ENCODE results near the gene TAF13. TPM values are rescaled to one million over a fixed set of nuclear protein-coding genes. Genes with fewer than 3 reads are reported as not detected.

Gene TAF13
- total and polyA plus RNA-seq, 2 of the 4 experiments (the other 2 are of a cell fraction), result 13.1 to 42.5 TPM

DNA sequence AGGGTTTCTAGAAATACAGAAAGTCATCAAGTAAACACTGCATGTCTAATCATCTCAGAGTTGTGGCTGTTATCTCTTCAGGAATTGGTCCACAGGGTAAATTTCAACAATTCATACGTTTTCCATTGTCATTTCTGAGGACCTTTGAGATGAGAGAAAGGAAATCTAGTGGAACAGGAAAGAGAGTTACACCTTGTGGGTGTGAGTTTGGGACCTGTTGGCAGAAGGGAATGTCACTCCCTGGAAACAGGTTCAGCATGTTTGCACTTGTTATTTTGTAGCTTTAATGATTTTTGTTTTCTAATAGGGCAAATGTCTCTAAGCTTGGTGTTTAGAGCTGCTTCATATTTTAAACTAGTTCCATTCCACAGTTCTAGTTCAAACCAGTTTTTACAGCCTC is 20.3 kb upstream of the TAF13 start:
- no peak overlapping the region for H4K5ac ChIP-seq (ENCODE audit: low read depth, low read length)
- no peak overlapping the region for H3K27ac ChIP-seq (ENCODE audit: insufficient read depth, low read length)
- H3K56ac ChIP-seq (ENCODE audit: extremely low read depth, insufficient read depth, low read length), result no peak overlapping the region
- H2BK120ac ChIP-seq (ENCODE audit: low read depth, low read length), result no peak overlapping the region
- no peaks in the 10 kb centered on the region for H3K27me3 ChIP-seq (ENCODE audit: control insufficient read depth, insufficient read depth, low read length)
- no peak overlapping the region for H3K4me3 ChIP-seq (ENCODE audit: insufficient read depth, low read depth, low read length)
- H3K9me3 ChIP-seq (ENCODE audit: control insufficient read depth, insufficient read depth, low read length), result no peaks in the 10 kb centered on the region
- BruUV-seq (replicated peaks), result no TSS peak
- H2BK5ac ChIP-seq (ENCODE audit: low read depth, low read length, poor library complexity, severe bottlenecking), result peak overlapping the region; percentile 48
- H3K4ac ChIP-seq (ENCODE audit: low read depth, low read length), result no peak overlapping the region
- no peak overlapping the region; a peak in 1 of 4 replicates for H4K8ac ChIP-seq (ENCODE audit: low read depth in 2 of 2, low read length in 2 of 2)
- dilution Hi-C loops (cut with HindIII; ENCODE audit: low sequenced_read_pairs, unreplicated experiment) (no loop called here), in situ Hi-C loops (cut with MboI; ENCODE audit: low sequenced_read_pairs) (no loop called here), intact Hi-C loops (cut with micrococcal nuclease) (no loop called here)
- H3K79me1 ChIP-seq (ENCODE audit: low read depth in 1 of 2, low read length in 2 of 2), result peaks cover 27 to 50% of the 10 kb centered on the region in 2 experiments
- TF ChIP-seq MXI1 (IDR thresholded peaks at IDR 0.05; ENCODE audit: borderline replicate concordance, low read depth, low read length), result no peak
- TF ChIP-seq SMC3 (IDR thresholded peaks at IDR 0.05; ENCODE audit: low read depth, low read length), result no peak
- TF ChIP-seq FOS (IDR thresholded peaks at IDR 0.05; ENCODE audit: low read depth, low read length), result no peak
- no peak for TF ChIP-seq POLR2A (IDR thresholded peaks at IDR 0.05; ENCODE audit: low read depth, low read length)
- TF ChIP-seq, protein P1, sequence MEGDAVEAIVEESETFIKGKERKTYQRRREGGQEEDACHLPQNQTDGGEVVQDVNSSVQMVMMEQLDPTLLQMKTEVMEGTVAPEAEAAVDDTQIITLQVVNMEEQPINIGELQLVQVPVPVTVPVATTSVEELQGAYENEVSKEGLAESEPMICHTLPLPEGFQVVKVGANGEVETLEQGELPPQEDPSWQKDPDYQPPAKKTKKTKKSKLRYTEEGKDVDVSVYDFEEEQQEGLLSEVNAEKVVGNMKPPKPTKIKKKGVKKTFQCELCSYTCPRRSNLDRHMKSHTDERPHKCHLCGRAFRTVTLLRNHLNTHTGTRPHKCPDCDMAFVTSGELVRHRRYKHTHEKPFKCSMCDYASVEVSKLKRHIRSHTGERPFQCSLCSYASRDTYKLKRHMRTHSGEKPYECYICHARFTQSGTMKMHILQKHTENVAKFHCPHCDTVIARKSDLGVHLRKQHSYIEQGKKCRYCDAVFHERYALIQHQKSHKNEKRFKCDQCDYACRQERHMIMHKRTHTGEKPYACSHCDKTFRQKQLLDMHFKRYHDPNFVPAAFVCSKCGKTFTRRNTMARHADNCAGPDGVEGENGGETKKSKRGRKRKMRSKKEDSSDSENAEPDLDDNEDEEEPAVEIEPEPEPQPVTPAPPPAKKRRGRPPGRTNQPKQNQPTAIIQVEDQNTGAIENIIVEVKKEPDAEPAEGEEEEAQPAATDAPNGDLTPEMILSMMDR (conservative IDR thresholded peaks at IDR 0.05; ENCODE audit: low read depth, low read length), result no peak
- TF ChIP-seq CEBPB (IDR thresholded peaks at IDR 0.05; ENCODE audit: low read depth, low read length), result no peak
- TF ChIP-seq, protein P2, sequence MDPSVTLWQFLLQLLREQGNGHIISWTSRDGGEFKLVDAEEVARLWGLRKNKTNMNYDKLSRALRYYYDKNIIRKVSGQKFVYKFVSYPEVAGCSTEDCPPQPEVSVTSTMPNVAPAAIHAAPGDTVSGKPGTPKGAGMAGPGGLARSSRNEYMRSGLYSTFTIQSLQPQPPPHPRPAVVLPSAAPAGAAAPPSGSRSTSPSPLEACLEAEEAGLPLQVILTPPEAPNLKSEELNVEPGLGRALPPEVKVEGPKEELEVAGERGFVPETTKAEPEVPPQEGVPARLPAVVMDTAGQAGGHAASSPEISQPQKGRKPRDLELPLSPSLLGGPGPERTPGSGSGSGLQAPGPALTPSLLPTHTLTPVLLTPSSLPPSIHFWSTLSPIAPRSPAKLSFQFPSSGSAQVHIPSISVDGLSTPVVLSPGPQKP (IDR thresholded peaks at IDR 0.05; ENCODE audit: borderline replicate concordance, low read depth, low read length), result no peak
- no peak for TF ChIP-seq NFE2L2 (IDR thresholded peaks at IDR 0.05; ENCODE audit: low read depth, low read length)
- H3K18ac ChIP-seq (ENCODE audit: low read depth, low read length), result no peak overlapping the region
- peaks cover 4% of the 10 kb centered on the region for H3K9me1 ChIP-seq (ENCODE audit: insufficient read depth, low read length)
- H3K4me1 ChIP-seq (ENCODE audit: control insufficient read depth, insufficient read depth, low read length), result peaks cover 8% of the 10 kb centered on the region; the same call in 1 of the 2 replicates
- peak overlapping the region; percentile 59; the same call in 1 of the 2 replicates for H3K23ac ChIP-seq (ENCODE audit: low read depth, low read length)
- no peak overlapping the region for H3K14ac ChIP-seq (replicated peaks; ENCODE audit: low read depth, low read length)
- no peak overlapping the region for H2AFZ ChIP-seq (replicated peaks; ENCODE audit: low read length, poor library complexity)
- H2BK15ac ChIP-seq (ENCODE audit: low read depth, low read length), result peak overlapping the region; percentile 78; the same call in 2 of the 3 replicates
- H2AK9ac ChIP-seq (replicated peaks; ENCODE audit: low read depth, low read length, poor library complexity), result no peak overlapping the region
- DNase-seq, result no peak
- no peak for ATAC-seq (ENCODE audit: low read depth)
- H3K4me2 ChIP-seq (ENCODE audit: low read depth, low read length), result no peak overlapping the region
- H4K91ac ChIP-seq (ENCODE audit: insufficient read depth, low read depth, low read length), result no peak overlapping the region
- H2AK5ac ChIP-seq (ENCODE audit: low read depth, low read length), result peak overlapping the region; percentile 40; the same call in 1 of the 2 replicates
- CTCF ChIA-PET, result no interaction called here
- POLR2A ChIA-PET (ENCODE audit: unreplicated experiment), result no interaction called here
- no CpG with 5 or more reads among the region's 1 CpG for WGBS, 2 experiments (ENCODE audit: extremely low coverage in 2 of 2, insufficient read length in 1 of 2)
- H4K20me1 ChIP-seq (ENCODE audit: insufficient read depth, low read length), result peaks cover 7% of the 10 kb centered on the region; the same call in 1 of the 2 replicates
- peak overlapping the region; percentile 34; the same call in 1 of the 2 replicates for H2BK20ac ChIP-seq (ENCODE audit: low read depth, low read length)
- no peak overlapping the region for H3K9ac ChIP-seq (ENCODE audit: low read depth, low read length)
- H3K36me3 ChIP-seq (ENCODE audit: control insufficient read depth, insufficient read depth, low read length), result peaks cover 3% of the 10 kb centered on the region; the same call in 1 of the 2 replicates

All from IMR-90 (cell line).